Colonic mucosa (tissue), 4 donors: ENCODE data around the gene SNX30. TPM values are rescaled to one million over a fixed set of nuclear protein-coding genes. Genes with fewer than 3 reads are reported as not detected.
A peak's percentile ranks its signal among the peaks of the same experiment; 100 is the strongest.

Experiments used
- DNase-seq: peaks from one replicate; pipeline ENCODE4 v3.0.0-alpha.2; 2020
- H3K27ac ChIP-seq: fragments of 200-600 bp; one replicate; pipeline ENCODE4 v1.8.0; 2021
- H3K27me3 ChIP-seq: fragments of 200-600 bp; one replicate; pipeline ENCODE4 v1.8.0; 2021
- H3K36me3 ChIP-seq: fragments of 200-600 bp; one replicate; pipeline ENCODE4 v1.8.0; 2021
- H3K4me1 ChIP-seq: fragments of 200-600 bp; one replicate; pipeline ENCODE4 v1.8.0; 2021; ENCODE audit warnings: mild to moderate bottlenecking
- H3K4me3 ChIP-seq: fragments of 200-600 bp; one replicate; pipeline ENCODE4 v1.8.0; 2021
- H3K9ac ChIP-seq, 2 donors: one replicate each; pipeline ENCODE4 v1.7.0; 2013; ENCODE audit warnings: control low read depth in 2 of 2, low read depth in 2 of 2, low read length in 2 of 2
- H3K9me3 ChIP-seq: fragments of 200-600 bp; one replicate; pipeline ENCODE4 v1.8.0; 2021
- intact Hi-C: fragments of 100-400 bp; cut with DNase I; formaldehyde crosslinking; loops from one replicate; pipeline ENCODE4 v1.14.1; 2022
- total RNA-seq, 2 donors: library from RNA; stranded (reverse); fragmentation: NEBNext Ultra II Directional in 1 of 2; extraction: Animal tissue kit (Norgen Biotek cat#: 25700) in 1 of 2; gene quantifications; one replicate each; pipeline ENCODE4 v1.2.1, GENCODE V29; 2021
- TF ChIP-seq, protein P1 (sequence below): fragments of 200-600 bp; IDR thresholded peaks from one replicate; pipeline ENCODE4 v1.8.0; 2022; ENCODE audit warnings: antibody characterized with exemption, mild to moderate bottlenecking
- donor health status: healthy.
- donor health status: DM: no; HTN: no; CAD: no.
- donor health status: DM: no; HTN: no; CAD: no.

The SNX30 gene
- total RNA-seq, 2 donors from 2014 or later, result 17.1 to 30.3 TPM

GRCh38 chr9:112774006-112774996 lies 23.7 kb downstream of the SNX30 start:
- DNase-seq, result no peak
- TF ChIP-seq, protein P1, sequence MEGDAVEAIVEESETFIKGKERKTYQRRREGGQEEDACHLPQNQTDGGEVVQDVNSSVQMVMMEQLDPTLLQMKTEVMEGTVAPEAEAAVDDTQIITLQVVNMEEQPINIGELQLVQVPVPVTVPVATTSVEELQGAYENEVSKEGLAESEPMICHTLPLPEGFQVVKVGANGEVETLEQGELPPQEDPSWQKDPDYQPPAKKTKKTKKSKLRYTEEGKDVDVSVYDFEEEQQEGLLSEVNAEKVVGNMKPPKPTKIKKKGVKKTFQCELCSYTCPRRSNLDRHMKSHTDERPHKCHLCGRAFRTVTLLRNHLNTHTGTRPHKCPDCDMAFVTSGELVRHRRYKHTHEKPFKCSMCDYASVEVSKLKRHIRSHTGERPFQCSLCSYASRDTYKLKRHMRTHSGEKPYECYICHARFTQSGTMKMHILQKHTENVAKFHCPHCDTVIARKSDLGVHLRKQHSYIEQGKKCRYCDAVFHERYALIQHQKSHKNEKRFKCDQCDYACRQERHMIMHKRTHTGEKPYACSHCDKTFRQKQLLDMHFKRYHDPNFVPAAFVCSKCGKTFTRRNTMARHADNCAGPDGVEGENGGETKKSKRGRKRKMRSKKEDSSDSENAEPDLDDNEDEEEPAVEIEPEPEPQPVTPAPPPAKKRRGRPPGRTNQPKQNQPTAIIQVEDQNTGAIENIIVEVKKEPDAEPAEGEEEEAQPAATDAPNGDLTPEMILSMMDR, result no peak
- no peaks in the 10 kb centered on the region for H3K27me3 ChIP-seq
- no peak overlapping the region for H3K27ac ChIP-seq
- no peaks in the 10 kb centered on the region for H3K9me3 ChIP-seq
- intact Hi-C loops, result no loop called here
- H3K4me3 ChIP-seq, result no peak overlapping the region
- H3K9ac ChIP-seq, result no peak overlapping the region
- no peaks in the 10 kb centered on the region for H3K4me1 ChIP-seq
- no peaks in the 10 kb centered on the region for H3K36me3 ChIP-seq

DNA sequence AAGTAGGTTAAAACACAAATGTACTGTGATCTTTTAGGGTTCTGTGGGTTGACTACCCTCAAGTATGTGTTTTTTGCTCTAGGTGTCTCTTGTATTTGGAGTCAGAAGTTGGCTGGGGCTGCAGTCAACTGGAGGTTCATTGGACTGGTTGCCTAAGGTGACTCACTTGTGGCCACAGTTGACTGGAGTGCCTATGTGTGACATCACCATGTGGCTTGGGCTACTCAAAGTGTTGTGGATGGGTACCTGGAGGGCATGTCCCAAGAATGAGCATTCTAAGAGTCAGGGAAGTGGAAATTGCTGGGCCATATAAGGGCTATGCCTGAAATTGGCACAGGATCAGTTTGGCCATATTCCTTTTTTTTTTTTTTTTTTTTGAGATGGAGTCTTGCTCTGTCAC lies 27.4 kb downstream of the SNX30 start:
- no peak overlapping the region for H3K27ac ChIP-seq
- no peaks in the 10 kb centered on the region for H3K9me3 ChIP-seq
- TF ChIP-seq, protein P1, result no peak
- H3K9ac ChIP-seq, result no peak overlapping the region
- no peak for DNase-seq
- H3K4me1 ChIP-seq, result peaks cover 11% of the 10 kb centered on the region
- no peaks in the 10 kb centered on the region for H3K36me3 ChIP-seq
- no peaks in the 10 kb centered on the region for H3K27me3 ChIP-seq
- no peak overlapping the region for H3K4me3 ChIP-seq
- intact Hi-C loops, result no loop called here

- intact Hi-C loops, result no loop called here
- H3K27ac ChIP-seq, result no peak overlapping the region
- no peaks in the 10 kb centered on the region for H3K36me3 ChIP-seq
- no peaks in the 10 kb centered on the region for H3K27me3 ChIP-seq
- peaks cover 13% of the 10 kb centered on the region for H3K4me1 ChIP-seq
- TF ChIP-seq, protein P1, result no peak
- no peak overlapping the region for H3K9ac ChIP-seq
- no peak overlapping the region for H3K4me3 ChIP-seq
- no peaks in the 10 kb centered on the region for H3K9me3 ChIP-seq
- no peak for DNase-seq
These were observed 30.0 kb downstream of the SNX30 start for GRCh38 chr9:112780450-112781036.

- Histone ChIP-seq H3K27me3 (no peaks in the 10 kb centered on the region), H3K9ac (no peak overlapping the region), H3K9me3 (no peaks in the 10 kb centered on the region), H3K4me3 (no peak overlapping the region), H3K27ac (peak overlapping the region; percentile 34), H3K4me1 (peaks cover 13% of the 10 kb centered on the region), H3K36me3 (no peaks in the 10 kb centered on the region)
- peak; percentile 32 for DNase-seq
- TF ChIP-seq, protein P1, result no peak
- intact Hi-C loops, result no loop called here
These were observed 31.7 kb downstream of the SNX30 start for GRCh38 chr9:112782218-112782617.

DNA sequence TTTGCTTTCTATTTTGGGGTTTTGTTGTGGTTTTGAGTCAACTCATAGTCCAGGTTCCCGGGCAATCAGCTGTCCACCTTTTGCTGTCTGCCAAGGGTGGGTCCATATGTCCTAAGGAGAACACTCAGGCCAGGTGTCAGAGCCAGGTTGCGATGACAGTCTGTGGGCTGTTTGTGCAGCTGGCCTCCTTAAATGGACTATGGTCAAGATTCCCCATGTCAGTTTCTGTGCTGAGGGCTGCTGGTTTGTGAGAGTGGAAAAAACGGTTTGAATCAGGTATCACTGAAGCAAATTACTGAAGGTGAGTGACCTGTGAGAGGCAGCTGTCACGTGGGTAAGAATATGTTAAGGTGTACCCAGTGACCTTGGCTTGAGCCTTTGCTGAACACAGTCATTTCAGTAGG lies 33.0 kb downstream of the SNX30 start:
- H3K36me3 ChIP-seq, result no peaks in the 10 kb centered on the region
- no peaks in the 10 kb centered on the region for H3K27me3 ChIP-seq
- H3K9ac ChIP-seq, result no peak overlapping the region
- no peak overlapping the region for H3K27ac ChIP-seq
- DNase-seq, result peak; percentile 27
- intact Hi-C loops, result no loop called here
- H3K4me1 ChIP-seq, result peaks cover 13% of the 10 kb centered on the region
- TF ChIP-seq, protein P1, result no peak
- H3K9me3 ChIP-seq, result no peaks in the 10 kb centered on the region
- H3K4me3 ChIP-seq, result no peak overlapping the region
